Sciatic nerve (tissue), 2 donors: Measurements from ENCODE around the gene COG4. TPM values are rescaled to one million over a fixed set of nuclear protein-coding genes. Genes with fewer than 3 reads are reported as not detected.
"Not testable (repeated sequence)": the region's sequence is repeated elsewhere in the genome, so short reads cannot be mapped to it uniquely, and the experiment has no call there.

ENCODE experiments used
- ATAC-seq: fragments of 200-7000 bp; cut with Tn5 transposase; one replicate; pipeline ENCODE4 v1.9.1; 2020; ENCODE audit warnings: mild to moderate bottlenecking, moderate library complexity
- DNase-seq: peaks from one replicate; pipeline ENCODE4 v3.0.0-alpha.2; 2020; ENCODE audit warnings: low spot score
- intact Hi-C: fragments of 100-400 bp; cut with DNase I; formaldehyde crosslinking; loops from one replicate; pipeline ENCODE4 v1.14.2; 2022
- total RNA-seq: library from RNA; stranded (reverse); fragmentation: NEBNext Ultra II Directional; extraction: Animal tissue kit (Norgen Biotek cat#: 25700); gene quantifications from one replicate; pipeline ENCODE4 v1.2.1, GENCODE V29; 2021
- donor health status: DM: no; HTN: no; CAD: no.
- donor health status: DM: no; HTN: no; CAD: no.

The COG4 gene
- total RNA-seq, 1 donor from 2014 or later, result 51.0 TPM

- intact Hi-C loops, result loop anchor here (5.0 to 10.0 kb wide), 3 partner anchors 45 to 235 kb away; no protein-coding TSS in a partner anchor
- not testable (repeated sequence) for DNase-seq, ATAC-seq
Observed at GRCh38 chr16:70529954-70530353, 6.6 kb upstream of the COG4 start.

GRCh38 chr16:70529051-70529777 is 5.9 kb upstream of the COG4 start:
- peak; percentile 51 for ATAC-seq
- no peak for DNase-seq
- intact Hi-C loops, result loop anchor here (10.0 kb wide), 2 partner anchors 46 to 236 kb away; no protein-coding TSS in a partner anchor

- ATAC-seq (no peak), DNase-seq (no peak)
- intact Hi-C loops, result loop anchor here (10.0 kb wide), 2 partner anchors 47 to 237 kb away; no protein-coding TSS in a partner anchor
Observed at GRCh38 chr16:70527315-70527996, 4.1 kb upstream of the COG4 start.

- no peak for DNase-seq
- intact Hi-C loops, result loop anchor here (10.0 kb wide), 2 partner anchors 48 to 238 kb away; no protein-coding TSS in a partner anchor
- no peak for ATAC-seq
Observed at GRCh38 chr16:70526403-70526802, 3.0 kb upstream of the COG4 start.

GRCh38 chr16:70524399-70524825 is 1.1 kb upstream of the COG4 start:
- peak; percentile 26 for ATAC-seq
- not testable (repeated sequence) for DNase-seq
- intact Hi-C loops, result loop anchor here (10.0 kb wide), 2 partner anchors 50 to 240 kb away; no protein-coding TSS in a partner anchor

GRCh38 chr16:70523743-70524398 is 517 bp upstream of the COG4 start, which contains the start of gene SF3B3:
Gene SF3B3, plus strand, starts transcription at chr16:70523816. Its CDS starts 2,841 bp downstream, at chr16:70526657.
- intact Hi-C loops, result loop anchor here (10.0 kb wide), 2 partner anchors 51 to 241 kb away; no protein-coding TSS in a partner anchor

GRCh38 chr16:70522216-70523075 is 908 bp downstream of the COG4 start:
- intact Hi-C loops, result loop anchor here (10.0 kb wide), 2 partner anchors 52 to 242 kb away; no protein-coding TSS in a partner anchor
- ATAC-seq (no peak), DNase-seq (no peak)

More at GRCh38 chr16:70523743-70524398, 517 bp upstream of the COG4 start, which contains the start of gene SF3B3:
- DNase-seq (peak; percentile 81), ATAC-seq (peak; percentile 86)

GRCh38 chr16:70520612-70521297 is 2.6 kb downstream of the COG4 start:
- ATAC-seq (no peak), DNase-seq (no peak)
- intact Hi-C loops, result loop anchor here (10.0 kb wide), 2 partner anchors 54 to 244 kb away; no protein-coding TSS in a partner anchor

- no peak for DNase-seq
- intact Hi-C loops, result no loop called here
- ATAC-seq, result no peak
Observed at GRCh38 chr16:70512456-70512855, 10.9 kb downstream of the COG4 start.

GRCh38 chr16:70511833-70512232 is 11.5 kb downstream of the COG4 start:
- ATAC-seq, result no peak
- DNase-seq, result no peak
- intact Hi-C loops, result no loop called here

- intact Hi-C loops, result no loop called here
- no peak for DNase-seq
- ATAC-seq, result no peak
Observed at GRCh38 chr16:70510216-70510615, 13.1 kb downstream of the COG4 start.

GRCh38 chr16:70508752-70509151 is 14.6 kb downstream of the COG4 start:
- no peak for ATAC-seq
- intact Hi-C loops, result no loop called here
- no peak for DNase-seq

- DNase-seq, result no peak
- intact Hi-C loops, result no loop called here
- ATAC-seq, result no peak
Observed at GRCh38 chr16:70496513-70496912, 26.8 kb downstream of the COG4 start.

GRCh38 chr16:70495425-70496182 is 27.8 kb downstream of the COG4 start:
- ATAC-seq, result no peak
- intact Hi-C loops, result no loop called here
- DNase-seq, result no peak

GRCh38 chr16:70494777-70495176 is 28.6 kb downstream of the COG4 start:
- intact Hi-C loops, result no loop called here
- ATAC-seq, result no peak
- no peak for DNase-seq

- DNase-seq, result no peak
- intact Hi-C loops, result no loop called here
- ATAC-seq, result no peak
Observed at GRCh38 chr16:70494202-70494770, 29.1 kb downstream of the COG4 start.

- no peak for ATAC-seq
- intact Hi-C loops, result no loop called here
- DNase-seq, result no peak
Observed at GRCh38 chr16:70493802-70494201, 29.6 kb downstream of the COG4 start.
